Measurements from ENCODE around the gene SERPINA12. TPM values are rescaled to one million over a fixed set of nuclear protein-coding genes. Genes with fewer than 3 reads are reported as not detected.

SERPINA12 gene
- total RNA-seq, result not detected in 2 replicates

GRCh38 chr14:94509356-94509755, at the start of gene SERPINA12:
TSS of gene SERPINA12 (minus strand) at chr14:94509469. CDS start at chr14:94498397, 11,072 bp downstream.
- no peak for DNase-seq (ENCODE audit: low read depth, low spot score)

DNA sequence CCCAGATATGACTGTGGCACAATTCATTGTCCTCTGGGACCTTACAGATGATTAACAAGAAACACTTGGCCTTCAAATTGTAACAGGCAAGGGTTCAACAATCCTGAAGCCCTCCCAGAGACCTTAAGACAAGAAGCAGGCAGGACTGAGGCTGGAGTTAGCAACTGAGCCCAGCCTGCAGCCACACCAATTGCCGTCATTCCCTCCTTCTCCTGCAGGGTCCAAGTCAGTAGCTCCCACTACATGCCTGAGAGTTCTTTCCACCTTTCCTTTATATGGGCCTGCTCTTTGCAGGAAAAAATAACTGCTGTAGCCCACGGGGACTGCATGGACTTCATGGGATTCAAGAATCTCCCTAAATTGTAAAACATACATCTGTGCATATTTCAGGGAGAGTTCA, 49.6 kb upstream of the SERPINA12 start:
- DNase-seq (ENCODE audit: low read depth, low spot score), result no peak

DNA sequence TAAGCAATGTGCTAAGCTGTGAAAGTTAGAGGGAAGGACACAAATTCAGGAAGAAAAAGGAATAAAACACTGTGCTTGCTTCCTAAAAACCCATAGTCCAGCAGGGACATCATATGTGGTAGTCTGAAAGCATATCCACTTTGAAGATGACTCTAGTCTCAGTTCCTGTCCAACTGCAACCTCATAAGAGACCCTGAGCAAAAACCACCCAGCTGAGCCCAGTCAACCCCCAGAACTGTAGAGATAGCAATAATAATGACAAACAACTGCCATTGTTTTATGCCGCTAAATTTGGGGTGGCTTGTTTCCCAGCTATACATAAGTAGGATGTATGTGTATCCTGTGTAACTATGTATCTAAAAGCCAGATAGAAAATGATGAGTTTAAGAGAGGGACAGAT, 48.1 kb upstream of the SERPINA12 start:
- DNase-seq (ENCODE audit: low read depth, low spot score), result no peak

DNA sequence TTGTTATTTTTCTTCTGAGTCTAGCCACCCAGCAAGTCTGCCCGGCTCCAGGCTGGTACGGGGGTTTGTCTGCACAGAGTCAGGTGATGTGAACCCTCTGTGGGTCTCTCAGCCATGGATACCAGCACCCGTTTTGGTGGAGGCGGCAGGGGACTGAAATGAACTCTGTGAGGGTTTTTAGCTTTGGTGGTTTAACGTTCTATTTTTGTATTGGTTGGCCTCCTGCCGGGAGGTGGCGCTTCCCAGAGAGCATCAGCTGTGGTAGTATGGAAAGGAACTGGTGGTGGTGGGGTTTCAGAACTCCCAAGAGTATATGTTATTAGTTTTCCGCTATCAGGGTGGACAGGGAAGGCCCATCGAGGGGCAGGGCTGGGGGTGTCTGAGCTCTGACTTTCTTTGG, 46.7 kb upstream of the SERPINA12 start:
- no peak for DNase-seq (ENCODE audit: low read depth, low spot score)

DNA sequence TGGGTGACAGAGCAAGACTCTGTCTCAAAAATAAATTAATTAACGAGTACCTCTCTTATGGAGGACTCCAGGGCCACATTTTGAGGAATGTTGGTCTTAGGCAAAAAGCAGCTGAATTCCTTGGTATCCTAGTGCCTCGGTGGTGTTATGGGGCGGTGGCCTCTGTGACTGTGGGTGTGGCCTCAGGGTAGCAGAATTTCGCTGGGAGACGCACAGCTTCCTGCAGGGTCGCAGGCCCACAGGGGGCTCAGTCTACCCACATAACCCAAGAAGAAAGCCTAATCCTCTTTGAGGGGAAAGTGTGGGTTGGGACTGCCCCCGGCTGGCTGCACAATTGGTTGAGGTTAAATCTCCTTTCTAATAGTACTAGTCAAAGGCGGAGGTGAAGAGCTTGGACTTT, 40.8 kb upstream of the SERPINA12 start:
- no peak for DNase-seq (ENCODE audit: low read depth, low spot score)

DNA sequence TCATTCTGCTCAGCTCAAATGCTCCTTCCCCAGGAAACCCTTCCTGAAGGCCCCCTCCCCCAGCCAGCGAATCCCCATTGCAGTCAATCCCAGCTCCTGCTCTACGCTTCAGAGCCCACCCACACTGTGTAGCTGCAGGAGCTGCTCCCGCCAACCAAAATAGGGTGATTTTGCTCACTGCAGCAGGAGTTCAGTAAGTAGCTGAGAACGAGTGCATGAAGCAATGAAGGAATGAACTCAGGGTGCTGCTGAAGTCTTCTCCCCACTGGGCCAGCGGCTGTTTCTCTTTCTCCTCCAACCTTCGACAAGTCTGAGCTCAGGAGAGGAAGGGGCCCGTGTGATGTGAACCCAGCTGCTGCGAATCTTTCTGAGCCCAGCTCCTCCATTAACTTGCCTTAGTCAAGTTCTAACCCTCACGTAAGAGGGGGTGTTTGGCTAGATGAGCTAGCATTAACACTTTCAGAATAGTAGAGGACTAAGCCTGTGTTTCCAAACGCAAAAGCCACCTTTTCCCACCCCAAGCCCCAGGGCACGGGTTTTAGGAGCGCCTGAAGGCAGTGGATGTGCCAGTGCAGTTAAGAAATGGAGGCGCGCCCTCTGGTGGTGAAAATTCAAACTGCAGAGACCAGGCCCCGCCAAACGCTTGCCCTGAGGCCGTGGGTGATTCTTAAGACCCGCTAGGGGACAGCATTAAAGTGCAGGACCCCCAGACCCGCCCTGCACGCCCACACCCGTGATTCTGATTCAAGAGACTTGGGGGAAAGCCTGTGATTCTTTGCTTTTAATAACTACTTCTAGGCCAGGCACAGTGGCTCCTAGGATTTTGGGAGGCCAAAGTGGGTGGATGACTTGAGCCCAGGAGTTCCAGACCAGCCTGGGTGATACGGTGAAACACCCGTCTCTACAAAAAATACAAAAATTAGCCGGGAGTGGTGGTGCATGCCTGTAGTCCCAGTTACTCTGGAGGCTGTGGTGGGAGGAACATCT, 40.0 kb upstream of the SERPINA12 start:
- no peak for DNase-seq (ENCODE audit: low read depth, low spot score)

DNA sequence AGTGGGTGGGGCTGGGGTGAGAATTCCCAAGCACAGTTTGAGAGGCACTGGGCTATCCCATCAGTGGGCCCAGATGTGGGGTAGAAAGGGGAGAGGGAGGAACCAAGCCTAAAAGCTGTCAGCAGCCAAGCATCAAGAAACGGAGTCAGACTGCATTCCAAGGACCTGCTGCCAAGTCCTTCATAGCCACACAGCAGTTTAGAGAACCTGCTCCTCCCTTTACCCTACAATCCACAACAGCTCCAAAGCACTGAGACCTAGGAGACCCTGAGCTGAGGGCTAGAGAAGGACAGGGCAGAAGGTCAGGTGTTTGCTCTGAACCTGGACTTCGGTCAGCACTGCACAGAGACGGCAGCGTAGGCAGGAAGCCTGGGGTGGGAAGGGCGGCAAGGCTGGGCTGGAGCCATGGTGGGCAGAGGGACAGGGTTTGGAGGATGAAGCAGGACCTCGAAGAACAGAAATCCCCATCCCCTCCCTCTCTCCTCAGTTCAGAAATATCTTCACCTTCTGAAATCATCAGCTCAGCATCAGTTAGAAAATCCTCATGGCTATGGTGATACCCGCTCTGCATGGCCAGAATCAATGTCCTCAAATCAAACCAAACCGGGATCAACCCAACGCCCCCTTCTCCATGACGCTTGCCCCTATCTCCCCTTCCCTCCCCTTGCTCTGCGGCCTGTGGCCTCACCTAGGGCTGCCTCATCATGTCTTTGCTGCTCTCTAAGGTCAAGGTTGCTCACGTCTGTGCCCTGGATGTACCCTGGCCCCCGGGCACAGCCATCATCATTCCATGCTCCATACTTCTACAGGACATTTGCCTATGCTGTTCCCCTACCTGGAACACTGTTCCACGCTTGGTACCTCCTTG, 39.1 kb upstream of the SERPINA12 start:
- no peak for DNase-seq (ENCODE audit: low read depth, low spot score)

DNA sequence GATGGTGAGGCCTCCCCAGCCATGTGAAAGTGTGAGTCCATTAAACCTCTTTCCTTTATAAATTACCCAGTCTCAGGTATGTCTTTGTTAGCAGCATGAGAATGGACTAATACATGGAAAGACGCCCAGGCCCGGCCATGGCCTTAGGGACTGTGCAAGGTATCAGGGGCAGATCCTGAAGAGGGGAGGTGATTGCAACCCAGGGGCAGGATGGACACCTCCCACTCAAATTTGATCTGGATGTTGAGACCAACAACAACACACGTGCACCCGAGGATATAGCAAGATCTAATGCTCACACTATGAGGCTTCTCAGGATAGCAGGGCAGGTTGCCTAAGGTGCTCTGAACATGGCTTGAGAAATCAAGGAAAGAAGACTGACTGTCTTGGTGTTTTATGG, 38.5 kb upstream of the SERPINA12 start:
- no peak for DNase-seq (ENCODE audit: low read depth, low spot score)

GRCh38 chr14:94547151-94547680, 37.9 kb upstream of the SERPINA12 start:
- no peak for DNase-seq (ENCODE audit: low read depth, low spot score)

GRCh38 chr14:94545131-94545841, 36.0 kb upstream of the SERPINA12 start:
- no peak for DNase-seq (ENCODE audit: low read depth, low spot score)

GRCh38 chr14:94544726-94545125, 35.5 kb upstream of the SERPINA12 start:
- no peak for DNase-seq (ENCODE audit: low read depth, low spot score)

DNA sequence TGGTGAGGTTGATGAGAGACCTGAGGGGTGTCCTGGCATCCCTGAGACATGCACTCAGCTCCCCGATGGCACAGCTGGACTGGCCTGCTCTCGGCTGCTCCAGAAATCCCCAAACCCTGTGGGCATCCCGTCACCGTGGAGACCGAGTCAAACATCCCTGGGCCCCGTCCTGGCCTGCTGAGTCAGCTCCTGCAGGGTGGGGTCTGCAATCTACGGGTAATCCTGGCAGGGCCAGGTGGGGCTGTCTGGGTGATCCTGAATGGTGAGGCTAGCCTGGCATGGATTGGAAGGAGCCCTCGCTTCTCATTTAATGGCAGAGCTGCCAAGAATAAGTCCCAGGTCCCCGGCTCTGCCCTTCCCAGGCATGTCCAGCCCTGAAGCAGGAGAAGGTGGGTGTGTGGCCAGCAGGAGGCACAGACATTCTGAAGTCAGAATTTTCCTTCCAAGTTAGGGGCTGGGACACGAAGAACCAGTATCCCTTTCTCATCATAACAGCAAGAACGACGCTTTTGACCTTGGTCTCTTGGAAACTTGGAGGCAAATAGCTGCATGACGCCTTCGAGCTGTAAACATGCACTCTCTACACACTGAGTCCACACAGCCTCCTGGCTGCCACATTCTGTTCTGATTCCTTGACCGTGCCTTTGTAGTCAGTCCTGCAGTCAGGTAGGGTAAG, 34.3 kb upstream of the SERPINA12 start:
- no peak for DNase-seq (ENCODE audit: low read depth, low spot score)

DNA sequence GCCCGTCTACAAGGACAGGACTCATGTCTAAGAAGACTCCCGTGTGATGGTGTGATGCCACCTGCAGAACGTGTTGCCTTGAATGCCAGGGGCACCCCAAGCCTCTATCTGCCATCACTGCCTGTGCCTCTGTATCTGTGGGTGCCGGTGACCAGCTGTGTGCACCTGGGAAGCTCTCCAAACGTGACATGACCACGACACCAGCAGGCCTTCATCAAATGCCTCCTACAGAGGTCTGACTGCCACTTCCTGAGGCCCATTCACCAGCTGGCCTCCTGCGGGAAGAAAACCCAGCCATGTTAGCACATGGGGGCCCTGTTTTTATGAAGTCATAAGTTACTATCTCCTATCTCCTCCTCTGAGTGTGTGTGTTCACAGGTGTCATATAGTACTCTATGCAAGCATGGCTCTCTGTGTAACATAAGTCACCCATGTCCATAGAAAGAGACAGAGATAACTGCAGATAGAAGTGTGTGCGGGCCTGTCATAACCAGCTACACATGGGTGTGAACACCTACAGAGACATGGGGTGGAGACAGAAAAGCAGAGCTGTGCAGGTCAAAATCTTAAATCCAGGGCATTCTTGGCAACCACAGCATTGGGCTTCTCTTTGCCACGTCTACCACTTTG, 33.7 kb upstream of the SERPINA12 start:
- DNase-seq (ENCODE audit: low read depth, low spot score), result no peak

GRCh38 chr14:94542111-94542810, 33.0 kb upstream of the SERPINA12 start:
- peak; percentile 26 for DNase-seq (ENCODE audit: low read depth, low spot score)

DNA sequence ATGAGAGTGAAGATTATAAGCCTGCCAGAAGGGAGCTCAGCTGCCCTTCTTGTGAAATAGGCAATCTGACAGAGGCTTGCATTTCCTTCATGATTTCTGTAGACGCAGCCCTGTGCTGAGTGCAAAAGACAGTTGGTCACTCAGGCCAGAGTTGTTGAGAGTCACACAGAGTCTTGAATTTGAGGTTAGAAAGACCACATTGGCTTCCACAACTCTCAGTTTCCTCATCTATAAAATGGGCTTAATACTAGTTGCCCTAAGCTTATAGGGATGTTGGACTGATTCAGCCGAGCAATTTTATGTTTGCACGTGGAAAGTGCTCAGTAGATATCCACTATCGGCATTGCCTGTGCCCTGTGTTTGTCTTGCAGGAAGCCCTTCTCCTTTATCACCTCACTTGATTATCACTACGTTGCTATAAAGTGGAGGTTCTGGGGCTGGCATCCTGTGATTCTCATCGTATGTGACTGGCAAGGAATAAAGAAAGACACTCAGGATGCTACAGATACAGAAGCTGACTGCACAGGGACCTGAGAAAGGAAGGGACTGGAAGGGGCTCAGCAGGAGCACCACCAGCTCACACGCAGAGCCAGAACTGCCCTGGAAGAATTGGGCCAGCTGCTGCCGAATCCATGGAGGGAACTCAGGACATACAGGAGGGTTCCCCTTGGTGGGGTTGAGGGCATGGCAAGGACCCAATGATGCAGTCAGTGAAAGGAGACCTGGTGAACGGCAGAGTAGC, 32.1 kb upstream of the SERPINA12 start:
- DNase-seq (ENCODE audit: low read depth, low spot score), result no peak

GRCh38 chr14:94540031-94540794, 30.9 kb upstream of the SERPINA12 start:
- DNase-seq (ENCODE audit: low read depth, low spot score), result peak; percentile 50

DNA sequence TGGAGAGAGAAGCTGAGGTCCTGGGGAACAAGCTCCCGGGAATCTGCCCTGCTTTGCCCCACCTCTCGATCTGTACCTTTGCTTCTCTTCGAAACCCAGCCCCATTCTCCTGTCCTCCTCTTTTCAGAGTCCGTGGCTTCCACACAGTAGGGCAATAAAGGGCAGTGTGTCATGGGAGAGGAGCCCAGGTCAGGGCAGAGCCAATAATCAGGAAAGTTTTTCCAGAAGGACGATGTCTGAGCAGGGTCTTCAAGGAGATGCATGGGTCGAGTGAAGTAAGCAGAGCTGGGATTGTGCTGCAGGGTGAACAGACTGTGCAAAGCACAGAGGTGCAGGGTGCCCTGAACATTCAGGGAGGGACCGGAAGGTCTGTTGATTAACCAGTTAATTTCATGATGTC, 29.9 kb upstream of the SERPINA12 start:
- DNase-seq (ENCODE audit: low read depth, low spot score), result no peak
